ENCODE results near the gene UBE2E1. TPM values are rescaled to one million over a fixed set of nuclear protein-coding genes. Genes with fewer than 3 reads are reported as not detected.
"Not testable (repeated sequence)": the region's sequence is repeated elsewhere in the genome, so short reads cannot be mapped to it uniquely, and the experiment has no call there.

UBE2E1 gene
- total RNA-seq, 1 donor from 2014 or later, result 63.9 TPM

- H3K27ac Mint-ChIP-seq; DNase-seq (ENCODE audit: low spot score); intact Hi-C loops (cut with micrococcal nuclease); H3K4me3 Mint-ChIP-seq (ENCODE audit: low read depth); H3K27me3 Mint-ChIP-seq (ENCODE audit: low read depth); H3K4me1 Mint-ChIP-seq (ENCODE audit: low read depth); H3K9me3 Mint-ChIP-seq: not testable (repeated sequence)
- H3K36me3 Mint-ChIP-seq (ENCODE audit: low read depth), result peaks cover 27% of the 10 kb centered on the region
Observed at GRCh38 chr3:23849462-23849861, 43.7 kb downstream of the UBE2E1 start.

- intact Hi-C loops (cut with micrococcal nuclease), result no loop called here
- Mint-ChIP-seq H3K4me3 (ENCODE audit: low read depth) (no peak overlapping the region), H3K27ac (no peak overlapping the region), H3K27me3 (ENCODE audit: low read depth) (no peaks in the 10 kb centered on the region), H3K4me1 (ENCODE audit: low read depth) (peaks cover 21% of the 10 kb centered on the region), H3K36me3 (ENCODE audit: low read depth) (peaks cover 20% of the 10 kb centered on the region), H3K9me3 (peaks cover 4% of the 10 kb centered on the region)
- no peak for DNase-seq (ENCODE audit: low spot score)
Observed at GRCh38 chr3:23856286-23856685, 50.5 kb downstream of the UBE2E1 start.

GRCh38 chr3:23859012-23859743 lies 53.4 kb downstream of the UBE2E1 start:
- Mint-ChIP-seq H3K9me3 (no peaks in the 10 kb centered on the region), H3K27ac (no peak overlapping the region), H3K4me1 (ENCODE audit: low read depth) (peaks cover 24% of the 10 kb centered on the region), H3K27me3 (ENCODE audit: low read depth) (no peaks in the 10 kb centered on the region), H3K4me3 (ENCODE audit: low read depth) (no peak overlapping the region), H3K36me3 (ENCODE audit: low read depth) (peaks cover 3% of the 10 kb centered on the region)
- intact Hi-C loops (cut with micrococcal nuclease), result no loop called here
- no peak for DNase-seq (ENCODE audit: low spot score)

- H3K27me3 Mint-ChIP-seq (ENCODE audit: low read depth), result no peaks in the 10 kb centered on the region
- no peak overlapping the region for H3K27ac Mint-ChIP-seq
- DNase-seq (ENCODE audit: low spot score), result no peak
- H3K36me3 Mint-ChIP-seq (ENCODE audit: low read depth), result peaks cover 3% of the 10 kb centered on the region
- intact Hi-C loops (cut with micrococcal nuclease), result no loop called here
- H3K4me1 Mint-ChIP-seq (ENCODE audit: low read depth), result peaks cover 24% of the 10 kb centered on the region
- H3K9me3 Mint-ChIP-seq, result no peaks in the 10 kb centered on the region
- H3K4me3 Mint-ChIP-seq (ENCODE audit: low read depth), result no peak overlapping the region
Observed at GRCh38 chr3:23859839-23860382, 54.2 kb downstream of the UBE2E1 start.

GRCh38 chr3:23861689-23862088 lies 55.9 kb downstream of the UBE2E1 start:
- no peak for DNase-seq (ENCODE audit: low spot score)
- intact Hi-C loops (cut with micrococcal nuclease), result no loop called here
- Mint-ChIP-seq H3K36me3 (ENCODE audit: low read depth) (peaks cover 3% of the 10 kb centered on the region), H3K9me3 (no peaks in the 10 kb centered on the region), H3K27ac (no peak overlapping the region), H3K27me3 (ENCODE audit: low read depth) (no peaks in the 10 kb centered on the region), H3K4me1 (ENCODE audit: low read depth) (peaks cover 21% of the 10 kb centered on the region), H3K4me3 (ENCODE audit: low read depth) (no peak overlapping the region)

GRCh38 chr3:23863060-23863459 lies 57.3 kb downstream of the UBE2E1 start:
- peaks cover 13% of the 10 kb centered on the region for H3K4me1 Mint-ChIP-seq (ENCODE audit: low read depth)
- H3K4me3 Mint-ChIP-seq (ENCODE audit: low read depth), result no peak overlapping the region
- peaks cover 3% of the 10 kb centered on the region for H3K36me3 Mint-ChIP-seq (ENCODE audit: low read depth)
- H3K27ac Mint-ChIP-seq, result no peak overlapping the region
- intact Hi-C loops (cut with micrococcal nuclease), result no loop called here
- DNase-seq (ENCODE audit: low spot score), result no peak
- H3K9me3 Mint-ChIP-seq, result no peaks in the 10 kb centered on the region
- H3K27me3 Mint-ChIP-seq (ENCODE audit: low read depth), result no peaks in the 10 kb centered on the region

- Mint-ChIP-seq H3K27ac (no peak overlapping the region), H3K4me3 (ENCODE audit: low read depth) (no peak overlapping the region), H3K4me1 (ENCODE audit: low read depth) (peaks cover 7% of the 10 kb centered on the region), H3K36me3 (ENCODE audit: low read depth) (peaks cover 3% of the 10 kb centered on the region), H3K27me3 (ENCODE audit: low read depth) (no peaks in the 10 kb centered on the region), H3K9me3 (no peaks in the 10 kb centered on the region)
- intact Hi-C loops (cut with micrococcal nuclease), result no loop called here
- DNase-seq (ENCODE audit: low spot score), result no peak
Observed at GRCh38 chr3:23864931-23865330, 59.2 kb downstream of the UBE2E1 start.

GRCh38 chr3:23865595-23866396 lies 60.0 kb downstream of the UBE2E1 start:
- no peak overlapping the region for H3K27ac Mint-ChIP-seq
- H3K4me1 Mint-ChIP-seq (ENCODE audit: low read depth), result peaks cover 3% of the 10 kb centered on the region
- H3K36me3 Mint-ChIP-seq (ENCODE audit: low read depth), result peaks cover 3% of the 10 kb centered on the region
- H3K4me3 Mint-ChIP-seq (ENCODE audit: low read depth), result no peak overlapping the region
- no peaks in the 10 kb centered on the region for H3K27me3 Mint-ChIP-seq (ENCODE audit: low read depth)
- H3K9me3 Mint-ChIP-seq, result no peaks in the 10 kb centered on the region
- intact Hi-C loops (cut with micrococcal nuclease), result no loop called here
- DNase-seq (ENCODE audit: low spot score), result no peak

- Mint-ChIP-seq H3K9me3 (no peaks in the 10 kb centered on the region), H3K36me3 (ENCODE audit: low read depth) (no peaks in the 10 kb centered on the region), H3K27me3 (ENCODE audit: low read depth) (no peaks in the 10 kb centered on the region), H3K4me3 (ENCODE audit: low read depth) (no peak overlapping the region), H3K4me1 (ENCODE audit: low read depth) (peaks cover 3% of the 10 kb centered on the region), H3K27ac (no peak overlapping the region)
- no peak for DNase-seq (ENCODE audit: low spot score)
- intact Hi-C loops (cut with micrococcal nuclease), result no loop called here
Observed at GRCh38 chr3:23867400-23867799, 61.6 kb downstream of the UBE2E1 start.

- no peak overlapping the region for H3K27ac Mint-ChIP-seq
- DNase-seq (ENCODE audit: low spot score), result no peak
- no peaks in the 10 kb centered on the region for H3K27me3 Mint-ChIP-seq (ENCODE audit: low read depth)
- H3K9me3 Mint-ChIP-seq, result no peaks in the 10 kb centered on the region
- intact Hi-C loops (cut with micrococcal nuclease), result no loop called here
- H3K4me1 Mint-ChIP-seq (ENCODE audit: low read depth), result peaks cover 3% of the 10 kb centered on the region
- no peak overlapping the region for H3K4me3 Mint-ChIP-seq (ENCODE audit: low read depth)
- H3K36me3 Mint-ChIP-seq (ENCODE audit: low read depth), result no peaks in the 10 kb centered on the region
Observed at GRCh38 chr3:23867838-23868237, 62.1 kb downstream of the UBE2E1 start.

GRCh38 chr3:23869977-23870662 lies 64.4 kb downstream of the UBE2E1 start:
- H3K36me3 Mint-ChIP-seq (ENCODE audit: low read depth), result no peaks in the 10 kb centered on the region
- intact Hi-C loops (cut with micrococcal nuclease), result no loop called here
- H3K4me1 Mint-ChIP-seq (ENCODE audit: low read depth), result no peaks in the 10 kb centered on the region
- H3K4me3 Mint-ChIP-seq (ENCODE audit: low read depth), result no peak overlapping the region
- no peaks in the 10 kb centered on the region for H3K9me3 Mint-ChIP-seq
- H3K27ac Mint-ChIP-seq, result no peak overlapping the region
- no peak for DNase-seq (ENCODE audit: low spot score)
- H3K27me3 Mint-ChIP-seq (ENCODE audit: low read depth), result no peaks in the 10 kb centered on the region

- intact Hi-C loops (cut with micrococcal nuclease); H3K27me3 Mint-ChIP-seq (ENCODE audit: low read depth); H3K9me3 Mint-ChIP-seq; H3K36me3 Mint-ChIP-seq (ENCODE audit: low read depth); H3K4me1 Mint-ChIP-seq (ENCODE audit: low read depth); H3K27ac Mint-ChIP-seq; DNase-seq (ENCODE audit: low spot score); H3K4me3 Mint-ChIP-seq (ENCODE audit: low read depth): not testable (repeated sequence)
Observed at GRCh38 chr3:23870663-23871043, 64.9 kb downstream of the UBE2E1 start.

- H3K4me3 Mint-ChIP-seq (ENCODE audit: low read depth); DNase-seq (ENCODE audit: low spot score); H3K4me1 Mint-ChIP-seq (ENCODE audit: low read depth): not testable (repeated sequence)
Observed at GRCh38 chr3:23871361-23871760, 65.6 kb downstream of the UBE2E1 start.

More at GRCh38 chr3:23871361-23871760, 65.6 kb downstream of the UBE2E1 start:
- H3K36me3 Mint-ChIP-seq (ENCODE audit: low read depth); H3K27ac Mint-ChIP-seq; H3K9me3 Mint-ChIP-seq; H3K27me3 Mint-ChIP-seq (ENCODE audit: low read depth); intact Hi-C loops (cut with micrococcal nuclease): not testable (repeated sequence)

All from activated T-helper 2 cell treated with anti-CD3 and anti-CD28 coated beads, Interferon-gamma antibody, Interleukin-2, Interleukin-4, amounts not matched to agents 10 μg/mL and 5 μg/mL and 100 μg/mL, durations not matched to agents 14 hours and 24 hours and 36 hours (primary cell).